Parathyroid adenoma (tissue), 2 donors: Measurements from ENCODE around the gene NCOA7.

ENCODE experiments used
- H2AFZ ChIP-seq: fragments of 300-600 bp; sonication (generic); one replicate; pipeline ENCODE4 v1.7.0; 2017; ENCODE audit warnings: antibody characterized with exemption, mild to moderate bottlenecking
- H3K27ac ChIP-seq: fragments of 300-600 bp; sonication (generic); one replicate; pipeline ENCODE4 v1.7.0; 2017
- H3K27me3 ChIP-seq: fragments of 300-600 bp; sonication (generic); one replicate; pipeline ENCODE4 v1.7.0; 2017; ENCODE audit warnings: low read length; ENCODE audit not compliant: control insufficient read depth, insufficient read depth
- H3K36me3 ChIP-seq: fragments of 300-600 bp; sonication (generic); one replicate; pipeline ENCODE4 v1.7.0; 2017; ENCODE audit warnings: low read length; ENCODE audit not compliant: control insufficient read depth, insufficient read depth
- H3K4me1 ChIP-seq: fragments of 300-600 bp; sonication (generic); one replicate; pipeline ENCODE4 v1.7.0; 2017; ENCODE audit warnings: control low read depth
- H3K4me2 ChIP-seq: fragments of 300-600 bp; sonication (generic); one replicate; pipeline ENCODE4 v1.7.0; 2017; ENCODE audit warnings: low read length
- H3K4me3 ChIP-seq: fragments of 300-600 bp; sonication (generic); one replicate; pipeline ENCODE4 v1.7.0; 2017; ENCODE audit warnings: low read depth, low read length
- H3K79me2 ChIP-seq: fragments of 300-600 bp; sonication (generic); one replicate; pipeline ENCODE4 v1.7.0; 2017; ENCODE audit warnings: control low read depth
- H3K9ac ChIP-seq: fragments of 300-600 bp; sonication (generic); one replicate; pipeline ENCODE4 v1.7.0; 2017; ENCODE audit warnings: mild to moderate bottlenecking
- H3K9me3 ChIP-seq: fragments of 300-600 bp; sonication (generic); one replicate; pipeline ENCODE4 v1.7.0; 2017; ENCODE audit warnings: low read length; ENCODE audit not compliant: control insufficient read depth
- TF ChIP-seq, protein P1 (sequence below): fragments of 300-600 bp; sonication (generic); IDR thresholded peaks from one replicate; pipeline ENCODE4 v1.7.0; 2017; ENCODE audit warnings: antibody characterized with exemption, mild to moderate bottlenecking
- donor health status: primary hyperparathyroidism.

NCOA7 gene

DNA sequence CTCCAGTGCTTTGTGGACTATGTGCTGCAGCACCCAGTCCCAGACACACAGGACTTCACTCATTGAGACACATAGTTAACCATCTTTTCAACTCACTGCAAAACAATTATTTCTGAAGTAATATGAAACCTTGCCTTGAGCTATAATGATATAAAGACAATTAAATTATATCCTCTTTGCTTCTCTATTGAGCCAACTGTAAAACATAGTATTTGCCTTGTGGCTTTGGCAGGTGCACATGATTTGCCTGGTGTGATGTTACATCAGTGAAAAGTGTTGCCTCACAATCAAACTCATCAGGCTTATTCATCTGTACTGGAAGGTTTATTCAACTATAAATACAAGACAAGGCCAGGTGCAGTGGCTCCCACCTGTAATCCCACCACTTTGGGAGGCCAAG, 80.6 kb downstream of the NCOA7 start:
- Histone ChIP-seq H3K9ac (no peak overlapping the region), H3K79me2 (peaks cover 4% of the 10 kb centered on the region), H3K4me1 (no peaks in the 10 kb centered on the region), H3K27me3 (no peaks in the 10 kb centered on the region), H3K27ac (no peak overlapping the region), H2AFZ (no peak overlapping the region), H3K4me2 (no peak overlapping the region), H3K9me3 (no peaks in the 10 kb centered on the region), H3K4me3 (no peak overlapping the region), H3K36me3 (no peaks in the 10 kb centered on the region)
- TF ChIP-seq, protein P1, sequence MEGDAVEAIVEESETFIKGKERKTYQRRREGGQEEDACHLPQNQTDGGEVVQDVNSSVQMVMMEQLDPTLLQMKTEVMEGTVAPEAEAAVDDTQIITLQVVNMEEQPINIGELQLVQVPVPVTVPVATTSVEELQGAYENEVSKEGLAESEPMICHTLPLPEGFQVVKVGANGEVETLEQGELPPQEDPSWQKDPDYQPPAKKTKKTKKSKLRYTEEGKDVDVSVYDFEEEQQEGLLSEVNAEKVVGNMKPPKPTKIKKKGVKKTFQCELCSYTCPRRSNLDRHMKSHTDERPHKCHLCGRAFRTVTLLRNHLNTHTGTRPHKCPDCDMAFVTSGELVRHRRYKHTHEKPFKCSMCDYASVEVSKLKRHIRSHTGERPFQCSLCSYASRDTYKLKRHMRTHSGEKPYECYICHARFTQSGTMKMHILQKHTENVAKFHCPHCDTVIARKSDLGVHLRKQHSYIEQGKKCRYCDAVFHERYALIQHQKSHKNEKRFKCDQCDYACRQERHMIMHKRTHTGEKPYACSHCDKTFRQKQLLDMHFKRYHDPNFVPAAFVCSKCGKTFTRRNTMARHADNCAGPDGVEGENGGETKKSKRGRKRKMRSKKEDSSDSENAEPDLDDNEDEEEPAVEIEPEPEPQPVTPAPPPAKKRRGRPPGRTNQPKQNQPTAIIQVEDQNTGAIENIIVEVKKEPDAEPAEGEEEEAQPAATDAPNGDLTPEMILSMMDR, result no peak

DNA sequence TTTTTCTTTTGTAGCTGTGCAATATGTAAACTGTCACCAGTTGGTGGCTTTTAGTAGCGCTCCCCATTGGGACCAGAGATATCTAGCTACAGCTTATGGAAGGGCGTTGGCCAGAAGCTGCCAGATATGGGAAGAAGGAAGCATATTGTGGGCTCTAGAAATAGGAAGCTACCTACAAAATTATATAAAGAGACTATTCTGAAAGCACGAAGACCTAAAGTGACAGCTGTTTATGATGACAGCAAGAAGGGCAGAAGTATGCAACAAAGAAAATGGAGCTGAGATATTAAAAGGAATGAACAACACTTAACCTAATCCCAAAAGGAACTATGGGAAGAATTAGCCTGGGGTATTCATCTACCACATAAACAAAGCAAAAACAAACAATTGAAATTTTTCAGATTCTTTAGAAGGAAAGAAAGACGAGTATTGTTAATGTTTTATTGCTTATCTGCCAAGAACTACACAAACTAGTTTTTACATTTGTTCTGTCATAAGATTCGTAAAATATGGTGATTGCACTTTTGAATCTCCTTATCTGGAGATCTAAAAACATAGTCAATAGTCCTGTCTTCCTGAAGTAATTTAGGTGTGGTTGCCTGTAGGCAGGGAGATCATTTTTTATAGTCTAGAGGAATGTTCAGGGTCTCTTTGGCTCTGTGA, 81.6 kb downstream of the NCOA7 start:
- TF ChIP-seq, protein P1, result no peak

DNA sequence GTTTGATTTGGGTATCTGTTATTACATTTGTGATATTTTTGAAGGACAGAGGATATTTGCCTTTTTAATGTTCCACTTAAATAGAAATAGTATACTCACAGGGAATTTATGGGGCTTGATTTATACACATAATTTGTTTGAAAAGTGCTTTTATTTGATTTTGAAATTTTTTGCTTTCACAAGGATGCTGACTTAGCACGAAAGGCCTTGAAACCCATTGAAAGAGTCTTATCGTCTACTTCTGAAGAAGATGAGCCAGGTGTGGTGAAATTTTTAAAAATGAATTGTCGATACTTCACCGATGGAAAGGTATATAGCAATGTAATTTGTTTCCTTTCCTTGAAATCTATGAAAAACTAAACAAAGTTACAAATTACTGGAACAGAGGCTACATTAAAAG, 91.5 kb downstream of the NCOA7 start:
- Histone ChIP-seq H3K27ac (no peak overlapping the region), H2AFZ (no peak overlapping the region), H3K4me1 (no peaks in the 10 kb centered on the region), H3K4me3 (no peak overlapping the region), H3K9me3 (no peaks in the 10 kb centered on the region), H3K27me3 (no peaks in the 10 kb centered on the region), H3K4me2 (no peak overlapping the region), H3K36me3 (no peaks in the 10 kb centered on the region), H3K9ac (no peak overlapping the region), H3K79me2 (no peaks in the 10 kb centered on the region)
- TF ChIP-seq, protein P1, result no peak

More for the DNA sequence above, 81.6 kb downstream of the NCOA7 start:
- Histone ChIP-seq H3K36me3 (no peaks in the 10 kb centered on the region), H3K9ac (no peak overlapping the region), H3K4me3 (no peak overlapping the region), H2AFZ (no peak overlapping the region), H3K9me3 (no peaks in the 10 kb centered on the region), H3K27ac (no peak overlapping the region), H3K4me1 (no peaks in the 10 kb centered on the region), H3K4me2 (no peak overlapping the region), H3K27me3 (no peaks in the 10 kb centered on the region), H3K79me2 (peaks cover 4% of the 10 kb centered on the region)

DNA sequence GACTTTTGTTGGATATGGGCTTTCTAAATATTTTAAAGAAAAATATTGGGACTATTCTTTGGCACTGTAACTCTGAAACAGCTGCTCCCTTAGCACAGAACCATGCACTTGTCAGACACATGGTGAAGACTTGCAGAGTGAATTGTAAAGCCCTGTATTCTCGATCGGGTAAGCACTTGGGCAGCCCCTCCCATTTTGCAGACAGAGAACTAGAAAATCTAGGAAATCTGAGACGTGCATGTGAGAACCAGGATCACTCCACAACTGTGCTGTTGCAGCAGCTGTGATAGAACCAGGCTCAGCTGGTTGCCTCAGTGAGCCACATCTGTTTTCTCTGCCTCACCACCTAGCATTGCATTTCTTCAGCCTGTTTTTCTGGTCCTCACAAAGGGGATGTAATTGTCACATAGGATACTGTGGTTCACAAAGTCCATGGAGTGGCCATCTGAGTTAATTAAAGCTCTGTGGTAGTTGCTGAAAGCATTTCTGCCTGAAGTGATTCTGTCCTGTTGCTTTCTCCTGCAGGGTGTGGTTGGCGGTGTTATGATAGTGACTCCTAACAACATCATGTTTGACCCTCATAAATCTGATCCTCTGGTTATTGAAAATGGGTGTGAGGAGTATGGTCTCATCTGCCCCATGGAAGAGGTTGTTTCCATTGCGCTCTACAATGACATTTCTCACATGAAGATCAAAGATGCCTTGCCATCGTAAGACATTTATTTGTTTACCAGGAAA, 94.0 kb downstream of the NCOA7 start:
- H3K9me3 ChIP-seq, result no peaks in the 10 kb centered on the region
- H3K4me3 ChIP-seq, result no peak overlapping the region
- H2AFZ ChIP-seq, result no peak overlapping the region
- no peaks in the 10 kb centered on the region for H3K79me2 ChIP-seq
- H3K36me3 ChIP-seq, result no peaks in the 10 kb centered on the region
- TF ChIP-seq, protein P1, result no peak
- no peaks in the 10 kb centered on the region for H3K4me1 ChIP-seq
- no peak overlapping the region for H3K4me2 ChIP-seq
- no peak overlapping the region for H3K27ac ChIP-seq
- H3K27me3 ChIP-seq, result no peaks in the 10 kb centered on the region
- H3K9ac ChIP-seq, result no peak overlapping the region
